NCI-H2196 treated with DMSO at 0.1 percent for 48 hours (cell line): Measurements from ENCODE around the gene SH3YL1.

Experiments
- DNase-seq: peaks from one replicate; lab custom pipeline; 2025; ENCODE audit not compliant: unreplicated experiment; lab: John Stamatoyannopoulos, UW

Gene SH3YL1

GRCh38 chr2:282371-283263, 18.8 kb upstream of the SH3YL1 start:
- DNase-seq = no peak

- DNase-seq = no peak
These were observed 17.5 kb upstream of the SH3YL1 start for GRCh38 chr2:281381-281780.

- DNase-seq = no peak
These were observed 16.8 kb upstream of the SH3YL1 start for GRCh38 chr2:280650-281110.

DNA sequence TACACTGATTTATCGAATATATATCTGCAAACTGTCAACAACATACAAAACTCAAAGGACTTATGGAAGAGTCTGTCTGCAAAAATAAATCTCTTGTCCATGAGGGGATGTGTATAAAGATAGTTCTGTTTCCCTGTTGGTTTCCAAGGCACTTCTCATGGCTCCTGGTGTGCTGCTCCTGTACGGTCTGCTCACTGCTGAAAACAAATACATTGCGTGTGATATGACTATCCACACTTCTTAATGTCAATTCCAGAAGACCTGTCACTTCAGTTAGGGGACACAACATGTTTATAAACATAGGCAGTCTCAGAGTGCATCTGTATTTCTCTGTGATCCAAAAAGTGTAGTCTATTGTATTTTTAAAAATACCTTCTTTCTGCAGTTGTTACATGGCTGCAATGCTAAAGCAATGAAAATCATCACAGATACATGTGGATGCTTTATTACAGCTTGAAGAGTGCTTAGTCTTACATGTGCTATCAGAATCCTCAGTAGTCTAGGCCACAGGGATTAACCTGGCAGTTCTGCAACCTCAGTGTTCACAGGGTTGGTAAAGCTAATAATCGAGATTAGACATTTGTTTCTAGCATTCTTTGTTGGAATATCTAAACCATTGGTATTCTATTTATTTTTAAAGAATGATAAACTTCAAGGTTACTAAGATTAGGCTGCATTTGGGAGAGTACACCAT, 16.3 kb upstream of the SH3YL1 start:
- no peak for DNase-seq

DNA sequence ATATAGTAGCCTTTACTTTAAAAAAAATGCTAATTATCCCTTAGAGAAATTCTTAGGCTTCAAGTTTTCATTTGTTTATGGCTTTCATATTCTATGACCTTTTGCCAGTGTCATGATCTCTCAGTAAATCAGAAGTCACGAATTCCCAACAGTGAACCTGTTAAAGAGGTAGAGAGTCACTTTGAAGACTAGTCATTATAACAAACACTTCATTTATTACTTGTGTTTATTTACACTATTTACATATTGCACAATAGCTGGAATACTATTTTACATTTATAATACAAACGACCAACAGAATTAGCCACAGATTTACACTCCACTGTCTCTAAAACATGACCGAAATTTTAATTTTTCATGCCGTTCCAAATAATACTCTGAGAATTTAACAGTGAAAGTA, 15.5 kb upstream of the SH3YL1 start:
- DNase-seq = no peak

GRCh38 chr2:278927-279320, 15.1 kb upstream of the SH3YL1 start:
- DNase-seq = no peak

DNA sequence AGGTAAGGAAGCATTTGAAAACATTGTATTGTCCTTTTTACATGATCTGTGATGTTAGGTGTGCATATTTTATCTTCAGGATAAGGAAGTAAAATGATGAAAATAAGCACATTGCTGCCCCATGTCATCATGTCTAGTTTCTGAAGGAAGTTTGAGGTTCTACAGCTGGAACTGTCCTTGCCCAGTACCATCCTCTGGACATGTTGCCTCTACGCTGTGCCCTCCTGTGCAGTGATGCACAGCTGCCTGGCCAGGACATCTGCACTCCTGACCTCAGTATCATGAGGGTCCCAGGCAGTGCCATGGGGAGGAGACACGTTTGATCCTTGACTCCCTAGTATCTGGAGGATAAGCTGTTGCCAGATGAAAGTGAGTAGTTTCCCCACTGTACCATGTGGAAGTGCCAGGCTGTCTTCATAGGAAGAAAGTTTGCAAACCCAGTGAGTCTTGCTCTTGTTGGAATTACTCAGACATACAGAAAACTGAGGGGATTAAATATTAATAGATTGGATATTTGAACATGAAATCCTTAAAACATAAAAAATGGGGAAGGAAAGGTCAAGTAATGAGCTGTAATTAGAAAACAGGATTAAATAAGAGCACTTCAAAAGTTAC, 14.6 kb upstream of the SH3YL1 start:
- no peak for DNase-seq

DNA sequence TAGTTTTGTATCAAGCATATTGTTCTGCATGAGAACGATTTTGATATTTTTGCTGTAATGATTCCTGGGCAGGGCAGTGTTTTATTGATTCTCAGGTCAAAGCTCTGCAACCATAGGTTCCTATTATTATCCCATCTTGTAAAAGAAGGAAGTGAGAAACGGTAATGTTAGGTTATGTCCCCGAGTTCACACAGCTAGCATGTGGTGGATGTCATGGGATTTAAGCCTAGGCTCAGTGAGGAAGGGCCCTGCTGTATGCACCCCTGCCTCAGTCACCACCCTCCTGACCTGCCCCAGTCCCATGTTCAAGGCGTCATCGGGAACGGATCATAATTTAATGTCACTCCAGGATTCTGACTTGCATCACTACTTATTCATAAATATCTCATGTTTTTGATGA, 11.6 kb upstream of the SH3YL1 start:
- DNase-seq = no peak

- DNase-seq = no peak
These were observed 10.7 kb upstream of the SH3YL1 start for GRCh38 chr2:274503-274902.

DNA sequence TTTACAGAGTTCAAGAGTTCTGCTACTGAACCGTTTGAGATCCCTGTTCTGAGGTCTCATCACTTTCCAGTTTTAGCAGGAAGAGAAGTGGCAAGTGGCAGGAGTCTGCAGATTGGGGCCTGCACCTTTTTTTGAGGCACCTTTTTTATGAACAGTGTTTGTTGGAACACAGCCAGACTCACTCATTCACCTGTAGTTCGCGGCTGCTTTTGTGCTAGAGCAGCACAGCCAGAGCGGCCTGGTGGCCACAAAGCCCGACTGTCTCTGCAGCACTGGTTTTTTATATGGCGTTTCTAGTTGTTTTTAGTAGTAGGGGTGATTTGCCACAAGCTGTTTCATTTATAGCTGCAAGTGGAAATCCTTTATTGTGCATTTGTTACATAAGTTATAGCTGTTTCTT, 9.5 kb upstream of the SH3YL1 start:
- no peak for DNase-seq

GRCh38 chr2:271917-272316, 8.1 kb upstream of the SH3YL1 start:
- DNase-seq = no peak

- DNase-seq = no peak
These were observed 7.0 kb upstream of the SH3YL1 start for GRCh38 chr2:270861-271260.

- DNase-seq = no peak
These were observed 5.7 kb upstream of the SH3YL1 start for GRCh38 chr2:269356-270030.

GRCh38 chr2:268323-268722, 4.5 kb upstream of the SH3YL1 start:
- DNase-seq = no peak

- peak; percentile 83 for DNase-seq
These were observed 949 bp upstream of the SH3YL1 start, which contains the start of gene ACP1 for GRCh38 chr2:264493-265468. Gene ACP1, plus strand, starts transcription at chr2:264947. Its CDS starts 18 bp downstream, at chr2:264965.

DNA sequence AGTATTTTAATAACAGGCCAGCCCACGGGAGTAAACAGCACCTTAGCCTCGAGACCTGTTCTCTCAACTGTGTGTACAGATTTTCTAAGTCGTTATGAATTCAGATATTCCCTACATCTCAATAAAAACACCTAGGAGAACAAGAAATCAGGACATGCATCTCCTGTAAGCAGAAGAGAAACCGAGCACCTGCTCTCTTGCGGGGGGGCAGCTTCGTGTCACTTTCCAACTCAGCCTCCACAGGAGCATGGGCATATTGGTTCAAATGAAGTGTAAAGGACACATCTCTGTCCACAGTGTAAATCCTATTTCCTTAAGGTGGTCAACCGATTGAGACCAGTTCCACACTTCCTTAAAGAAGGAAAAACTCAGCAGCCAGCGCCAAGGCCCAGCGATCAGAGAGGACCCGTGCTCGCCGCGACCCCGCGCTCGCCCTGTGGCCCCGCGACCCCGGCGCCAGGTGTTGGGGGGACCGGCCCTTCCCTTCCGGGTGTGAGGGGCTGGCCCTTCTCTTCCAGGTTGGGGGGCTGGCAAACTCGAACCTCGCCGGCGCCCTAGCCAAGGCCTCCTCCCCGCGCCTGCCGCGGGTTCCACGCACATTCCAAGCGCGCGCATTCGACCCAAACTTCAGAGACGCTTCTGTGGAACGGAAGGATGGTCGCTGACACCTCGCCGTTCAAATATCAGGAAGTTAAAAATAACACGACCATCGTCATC, 652 bp downstream of the SH3YL1 start:
- DNase-seq = no peak

DNA sequence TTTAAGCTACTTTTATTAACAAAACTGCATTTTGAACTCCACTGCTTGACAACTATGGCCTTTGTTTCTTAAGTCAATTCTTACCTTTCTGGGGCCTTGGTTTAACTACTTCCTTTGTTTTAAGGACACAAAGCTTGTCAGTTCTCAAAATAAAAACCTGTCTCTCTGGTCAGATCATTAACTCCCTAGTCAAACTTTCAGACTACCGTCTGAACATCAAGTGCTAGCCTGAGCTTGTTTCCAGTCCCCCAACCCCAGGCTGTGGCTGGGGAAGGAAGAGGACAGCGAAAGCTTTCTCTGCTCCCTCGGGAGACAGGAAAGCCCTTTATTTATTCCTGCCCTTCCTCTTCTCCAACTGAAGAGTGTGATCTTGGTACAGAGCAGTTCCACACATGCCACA, 1.7 kb downstream of the SH3YL1 start:
- DNase-seq = no peak

DNA sequence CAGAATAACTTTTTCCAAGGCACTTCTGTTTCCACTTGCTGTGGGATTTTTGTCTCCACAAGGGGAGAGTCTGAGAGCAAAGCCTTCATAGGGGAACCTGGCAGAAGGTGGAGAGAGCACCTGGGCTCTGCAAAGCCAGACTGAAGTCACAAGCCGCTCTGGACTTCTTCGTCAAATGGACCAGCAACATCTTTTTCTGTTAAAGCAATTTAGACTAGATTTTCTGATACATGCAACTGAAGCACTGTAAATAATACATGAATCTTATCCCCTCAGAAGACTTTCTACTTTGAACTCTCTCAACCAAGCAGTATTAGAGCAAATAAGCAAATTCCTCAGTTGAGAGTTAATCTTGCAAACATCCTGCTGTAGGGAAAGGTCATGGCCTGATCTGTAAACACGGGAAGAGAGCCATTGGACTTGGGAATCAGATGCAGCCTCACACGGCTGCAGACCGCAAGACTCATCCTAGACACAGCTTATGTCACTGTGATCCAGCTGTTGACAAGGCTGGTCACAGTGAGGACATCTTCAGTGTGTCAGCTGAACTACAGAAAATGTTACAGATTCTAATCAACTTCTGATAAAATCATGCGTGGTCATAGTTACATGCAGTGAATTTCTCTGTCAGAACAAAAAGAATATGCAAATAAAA, 3.2 kb downstream of the SH3YL1 start:
- DNase-seq = no peak

GRCh38 chr2:259789-260331, 4.0 kb downstream of the SH3YL1 start:
- DNase-seq = no peak
